CD4-positive, alpha-beta memory T cell (primary cell): ENCODE data around the gene RTP2. TPM values are rescaled to one million over a fixed set of nuclear protein-coding genes. Genes with fewer than 3 reads are reported as not detected.

Experiments used
- CTCF ChIA-PET: fragments of 350-600 bp; sonication (Branson Sonifier 250); formaldehyde crosslinking; loops from one replicate; lab custom pipeline; 2021; ENCODE audit warnings: inconsistent platforms; ENCODE audit not compliant: partially characterized antibody; lab: Charles Lee
- POLR2A ChIA-PET: fragments of 350-600 bp; sonication (Branson Sonifier 250); formaldehyde crosslinking; loops from one replicate; lab custom pipeline; 2021; ENCODE audit not compliant: partially characterized antibody; lab: Charles Lee
- DNase-seq, 5 donors: peaks; one replicate each; pipeline versions ENCODE4 v3.0.0 to v3.0.0-alpha.2; 2020 to 2022; ENCODE audit warnings: mixed read lengths in 1 of 5
- H3K27ac ChIP-seq: one replicate; pipeline ENCODE4 v1.7.0; 2013; ENCODE audit warnings: low read depth, low read length
- H3K27me3 ChIP-seq: 2 replicates; pipeline ENCODE4 v1.7.0; 2013; ENCODE audit warnings: mild to moderate bottlenecking, low read length, moderate library complexity; ENCODE audit not compliant: insufficient read depth
- H3K36me3 ChIP-seq: 2 replicates; pipeline ENCODE4 v1.7.0; 2013; ENCODE audit warnings: mild to moderate bottlenecking, low read length, moderate library complexity; ENCODE audit not compliant: insufficient read depth
- H3K4me1 ChIP-seq: 2 replicates; pipeline ENCODE4 v1.7.0; 2013; ENCODE audit warnings: mild to moderate bottlenecking, low read length, moderate library complexity; ENCODE audit not compliant: insufficient read depth
- H3K4me3 ChIP-seq, 2 donors: one replicate each; pipeline ENCODE4 v1.7.0; 2013; ENCODE audit warnings: low read length in 2 of 2, mild to moderate bottlenecking in 1 of 2
- H3K9me3 ChIP-seq, 2 donors: one replicate each; pipeline ENCODE4 v1.7.0; 2013; ENCODE audit warnings: low read length in 2 of 2, control low read depth in 1 of 2; ENCODE audit not compliant: control insufficient read depth in 1 of 2
- H3K27ac Mint-ChIP-seq, 7 donors: one replicate each; pipeline ENCODE4 v1.8.0; 2020 to 2021; ENCODE audit warnings: mixed read lengths in 7 of 7, mild to moderate bottlenecking in 6 of 7, inconsistent platforms in 3 of 7, moderate library complexity in 3 of 7
- H3K27me3 Mint-ChIP-seq, 2 donors: one replicate each; pipeline ENCODE4 v1.8.0; 2020 to 2021; ENCODE audit warnings: mixed read lengths in 2 of 2
- H3K36me3 Mint-ChIP-seq, 2 donors: one replicate each; pipeline ENCODE4 v1.8.0; 2020 to 2021; ENCODE audit warnings: mixed read lengths in 2 of 2, inconsistent platforms in 1 of 2, mild to moderate bottlenecking in 1 of 2
- H3K4me1 Mint-ChIP-seq, 4 donors: one replicate each; pipeline ENCODE4 v1.8.0; 2020 to 2021; ENCODE audit warnings: mixed read lengths in 4 of 4, mild to moderate bottlenecking in 1 of 4
- H3K4me3 Mint-ChIP-seq, 8 donors: one replicate each; pipeline ENCODE4 v1.8.0; 2020 to 2021; ENCODE audit warnings: mixed read lengths in 8 of 8, mild to moderate bottlenecking in 7 of 8, moderate library complexity in 6 of 8, inconsistent platforms in 3 of 8
- H3K9me3 Mint-ChIP-seq, 8 donors: one replicate each; pipeline ENCODE4 v1.8.0; 2020 to 2021; ENCODE audit warnings: mixed read lengths in 8 of 8, mild to moderate bottlenecking in 5 of 8, inconsistent platforms in 3 of 8, moderate library complexity in 1 of 8
- intact Hi-C: fragments of 100-400 bp; cut with micrococcal nuclease; formaldehyde crosslinking; loops from one replicate; pipeline ENCODE4 v1.15.1; 2023
- polyA plus RNA-seq, 2 donors: library from polyadenylated mRNA; unstranded; fragments of 300-500 nt; fragmentation: Illumina TruSeq; gene quantifications; one replicate each; pipeline ENCODE4 v1.2.3, GENCODE V29; 2021
- total RNA-seq, 2 experiments: library from RNA; stranded (reverse); gene quantifications; one replicate each; pipeline ENCODE4 v1.2.3, GENCODE V29; 2021

RTP2 gene
- total and polyA plus RNA-seq, 4 experiments from 2014 or later: not detected

- no peaks in the 10 kb centered on the region for H3K4me1 Mint-ChIP-seq
- Histone ChIP-seq H3K27ac (no peak overlapping the region), H3K27me3 (no peaks in the 10 kb centered on the region), H3K4me1 (no peaks in the 10 kb centered on the region), H3K4me3 (no peak overlapping the region), H3K36me3 (no peaks in the 10 kb centered on the region), H3K9me3 (no peaks in the 10 kb centered on the region)
- DNase-seq: no peak
- H3K36me3 Mint-ChIP-seq: no peaks in the 10 kb centered on the region
- ChIA-PET POLR2A (no interaction called here), CTCF (interaction anchor here (0.7 to 14.6 kb wide), 4 partner anchors 10 to 346 kb away, joined by 3 to 113 read pairs (median 8); no protein-coding TSS in a partner anchor)
- intact Hi-C loops: no loop called here
- H3K9me3 Mint-ChIP-seq: peaks cover 0 to 1% (median 0%) of the 10 kb centered on the region in 8 donors
- H3K4me3 Mint-ChIP-seq: no peak overlapping the region
- peaks cover 18 to 20% of the 10 kb centered on the region in 2 donors for H3K27me3 Mint-ChIP-seq
- no peak overlapping the region for H3K27ac Mint-ChIP-seq
Measured at GRCh38 chr3:187662848-187663409, 39.4 kb downstream of the RTP2 start.

DNA sequence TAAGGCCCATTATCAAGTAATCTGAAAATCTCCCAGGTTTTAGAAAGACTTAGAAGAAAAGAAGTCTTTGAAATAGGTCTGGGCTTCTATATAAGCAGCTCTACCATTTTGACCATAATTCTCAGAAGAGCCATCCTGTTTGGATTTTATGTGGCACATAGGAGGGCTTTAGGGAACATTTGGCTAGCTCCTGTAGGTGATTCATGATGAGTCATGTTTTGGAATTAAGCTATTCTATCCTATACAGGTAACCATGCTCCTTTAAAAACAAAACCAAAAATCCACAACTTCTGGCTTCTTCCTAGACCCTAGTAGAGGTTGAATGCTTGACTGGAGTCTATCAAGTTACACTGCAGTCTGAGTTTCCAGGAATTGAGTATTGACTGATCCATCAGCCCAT is 41.1 kb downstream of the RTP2 start:
- Mint-ChIP-seq H3K27me3 (peaks cover 15 to 17% of the 10 kb centered on the region in 2 donors), H3K4me1 (no peaks in the 10 kb centered on the region), H3K4me3 (no peak overlapping the region), H3K27ac (no peak overlapping the region), H3K9me3 (peaks cover 0 to 1% (median 0%) of the 10 kb centered on the region in 8 donors), H3K36me3 (no peaks in the 10 kb centered on the region)
- Histone ChIP-seq H3K9me3 (no peaks in the 10 kb centered on the region), H3K27ac (no peak overlapping the region), H3K4me1 (no peaks in the 10 kb centered on the region), H3K4me3 (no peak overlapping the region), H3K27me3 (no peaks in the 10 kb centered on the region), H3K36me3 (no peaks in the 10 kb centered on the region)
- ChIA-PET POLR2A (no interaction called here), CTCF (interaction anchor here (1.3 to 14.6 kb wide), 2 partner anchors 19 to 341 kb away, joined by 3 to 113 read pairs; no protein-coding TSS in a partner anchor)
- intact Hi-C loops: no loop called here
- no peak for DNase-seq

DNA sequence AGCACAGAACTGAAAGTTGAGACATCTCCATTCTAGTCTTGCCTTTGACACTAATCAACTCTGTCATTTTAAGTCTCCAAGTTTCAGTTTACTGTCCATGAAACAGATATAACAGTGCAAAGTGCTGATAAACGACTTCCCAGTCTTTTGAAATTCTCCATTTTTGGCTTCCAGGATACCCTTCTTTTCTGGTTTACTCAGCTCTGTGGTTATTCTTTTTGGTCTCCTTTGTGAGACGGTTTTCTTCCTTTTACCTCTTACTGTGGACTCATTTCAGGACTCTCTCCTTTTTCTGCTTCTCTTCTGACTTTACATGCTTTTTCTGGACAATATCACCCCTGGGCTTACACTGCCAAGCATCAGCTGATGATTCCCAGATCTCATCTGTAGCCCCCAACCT is 51.1 kb downstream of the RTP2 start:
- DNase-seq: no peak
- peaks cover 0 to 3% (median 0%) of the 10 kb centered on the region in 8 donors for H3K9me3 Mint-ChIP-seq
- H3K4me3 ChIP-seq: no peak overlapping the region
- H3K36me3 ChIP-seq: no peaks in the 10 kb centered on the region
- ChIA-PET CTCF (no interaction called here), POLR2A (no interaction called here)
- H3K4me1 ChIP-seq: no peaks in the 10 kb centered on the region
- H3K27ac Mint-ChIP-seq: no peak overlapping the region
- no peaks in the 10 kb centered on the region for H3K9me3 ChIP-seq
- no peak overlapping the region for H3K4me3 Mint-ChIP-seq
- intact Hi-C loops: no loop called here
- H3K36me3 Mint-ChIP-seq: no peaks in the 10 kb centered on the region
- H3K27me3 ChIP-seq: no peaks in the 10 kb centered on the region
- H3K27me3 Mint-ChIP-seq: peaks cover 25 to 32% of the 10 kb centered on the region in 2 donors
- no peaks in the 10 kb centered on the region for H3K4me1 Mint-ChIP-seq
- H3K27ac ChIP-seq: no peak overlapping the region

Other genes starting within 250 kb of the RTP2 start
- gene SST, start 32.2 kb downstream of the RTP2 start, total RNA-seq: not detected
- not detected for gene SST, start 32.2 kb downstream of the RTP2 start, polyA plus RNA-seq
- 10 to 100 TPM; 31.4 to 34.8 TPM for gene BCL6, start 42.9 kb upstream of the RTP2 start, total RNA-seq
- 1 to 10 TPM; 1.1 to 1.8 TPM for gene BCL6, start 42.9 kb upstream of the RTP2 start, polyA plus RNA-seq